Measurements from ENCODE around the gene FUS. TPM values are rescaled to one million over a fixed set of nuclear protein-coding genes. Genes with fewer than 3 reads are reported as not detected.

The FUS gene
- total and polyA plus RNA-seq, 2 donors (not counting 1 experiment from before 2014, with no cell fraction given) = 44.3 to 199 TPM

DNA sequence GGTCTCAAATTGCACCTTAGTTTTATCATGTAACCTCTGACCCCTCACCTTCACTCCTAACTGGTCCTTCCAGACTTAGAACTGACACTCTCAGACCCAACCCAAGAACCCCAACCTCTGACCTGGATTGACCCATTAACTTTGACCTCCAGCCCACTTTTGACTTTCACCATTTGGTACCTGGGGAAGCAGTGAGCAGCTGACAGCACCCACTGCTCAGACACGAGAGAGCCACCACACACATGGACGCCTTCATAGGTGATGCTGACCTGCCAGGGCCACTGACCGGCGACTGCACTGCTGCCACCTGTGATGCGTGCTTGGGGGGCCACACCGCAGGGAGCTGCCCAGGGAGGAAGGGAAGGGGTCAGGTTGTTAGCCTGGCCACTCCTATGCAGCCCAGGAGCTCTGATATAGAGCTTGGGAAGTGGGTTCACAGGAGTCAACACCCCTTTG, 46.9 kb upstream of the FUS start:
- Histone ChIP-seq H3K4me2 (ENCODE audit: extremely low read depth, insufficient read depth, low read length) (no peak overlapping the region), H3K4me1 (ENCODE audit: control insufficient read depth, extremely low read depth, insufficient read depth, low read length) (no peaks in the 10 kb centered on the region), H3K36me3 (ENCODE audit: control insufficient read depth, insufficient read depth, low read length) (peaks cover 2% of the 10 kb centered on the region), H3K27me3 (ENCODE audit: control insufficient read depth, insufficient read depth, low read length) (no peaks in the 10 kb centered on the region), H4K20me1 (ENCODE audit: control insufficient read depth, extremely low read depth, insufficient read depth, low read length) (no peaks in the 10 kb centered on the region), H3K79me2 (ENCODE audit: control insufficient read depth, insufficient read depth, low read length) (no peaks in the 10 kb centered on the region), H2AFZ (ENCODE audit: low read length) (no peak overlapping the region), H3K9me3 (ENCODE audit: control insufficient read depth, insufficient read depth, low read depth, low read length) (no peaks in the 10 kb centered on the region), H3K9ac (ENCODE audit: insufficient read depth, low read length) (no peak overlapping the region), H3K27ac (ENCODE audit: insufficient read depth, low read length) (no peak overlapping the region), H3K4me3 (replicated peaks in 1 of 4; ENCODE audit: control extremely low read depth in 1 of 4, insufficient read depth in 1 of 4, low read depth in 3 of 4, low read length in 4 of 4) (no peak overlapping the region)
- TF ChIP-seq, protein P1, sequence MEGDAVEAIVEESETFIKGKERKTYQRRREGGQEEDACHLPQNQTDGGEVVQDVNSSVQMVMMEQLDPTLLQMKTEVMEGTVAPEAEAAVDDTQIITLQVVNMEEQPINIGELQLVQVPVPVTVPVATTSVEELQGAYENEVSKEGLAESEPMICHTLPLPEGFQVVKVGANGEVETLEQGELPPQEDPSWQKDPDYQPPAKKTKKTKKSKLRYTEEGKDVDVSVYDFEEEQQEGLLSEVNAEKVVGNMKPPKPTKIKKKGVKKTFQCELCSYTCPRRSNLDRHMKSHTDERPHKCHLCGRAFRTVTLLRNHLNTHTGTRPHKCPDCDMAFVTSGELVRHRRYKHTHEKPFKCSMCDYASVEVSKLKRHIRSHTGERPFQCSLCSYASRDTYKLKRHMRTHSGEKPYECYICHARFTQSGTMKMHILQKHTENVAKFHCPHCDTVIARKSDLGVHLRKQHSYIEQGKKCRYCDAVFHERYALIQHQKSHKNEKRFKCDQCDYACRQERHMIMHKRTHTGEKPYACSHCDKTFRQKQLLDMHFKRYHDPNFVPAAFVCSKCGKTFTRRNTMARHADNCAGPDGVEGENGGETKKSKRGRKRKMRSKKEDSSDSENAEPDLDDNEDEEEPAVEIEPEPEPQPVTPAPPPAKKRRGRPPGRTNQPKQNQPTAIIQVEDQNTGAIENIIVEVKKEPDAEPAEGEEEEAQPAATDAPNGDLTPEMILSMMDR (conservative IDR thresholded peaks at IDR 0.05 in 1 of 2, IDR thresholded peaks at IDR 0.05 in 1 of 2; ENCODE audit: low read depth in 1 of 2, low read length in 2 of 2) = no peak
- no peak for TF ChIP-seq EZH2 (IDR thresholded peaks at IDR 0.05; ENCODE audit: low read length, missing control alignments)
- no peak for DNase-seq (ENCODE audit: low read depth in 2 of 2)

DNA sequence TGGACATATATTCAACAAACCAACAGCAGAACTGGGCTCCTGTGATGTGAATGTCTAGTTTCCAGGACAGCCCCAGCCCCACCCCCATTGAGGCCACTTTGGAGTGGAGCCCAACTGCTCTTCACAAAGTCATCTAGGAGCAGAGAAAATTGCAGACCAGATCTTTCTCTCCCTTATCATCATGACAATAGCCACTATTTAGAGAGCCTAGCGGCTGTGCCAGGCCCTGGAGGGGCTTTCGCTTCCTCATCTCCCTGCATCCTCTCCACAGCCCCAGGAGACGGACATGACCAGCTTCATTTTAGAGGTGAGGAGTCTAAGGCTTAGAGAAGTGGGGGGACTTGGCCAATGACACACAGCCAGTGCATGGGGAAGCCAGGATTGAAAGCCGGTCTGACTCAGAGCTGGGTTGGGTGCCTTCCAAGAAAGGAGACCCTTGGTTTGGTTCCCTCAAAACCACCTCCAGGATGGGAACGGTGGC, 45.8 kb upstream of the FUS start:
- Histone ChIP-seq H3K4me1 (ENCODE audit: control insufficient read depth, extremely low read depth, insufficient read depth, low read length) (peaks cover 2% of the 10 kb centered on the region), H3K79me2 (ENCODE audit: control insufficient read depth, insufficient read depth, low read length) (no peaks in the 10 kb centered on the region), H3K27ac (ENCODE audit: insufficient read depth, low read length) (no peak overlapping the region), H3K9me3 (ENCODE audit: control insufficient read depth, insufficient read depth, low read depth, low read length) (no peaks in the 10 kb centered on the region), H3K4me2 (ENCODE audit: extremely low read depth, insufficient read depth, low read length) (no peak overlapping the region), H3K9ac (ENCODE audit: insufficient read depth, low read length) (no peak overlapping the region), H3K27me3 (ENCODE audit: control insufficient read depth, insufficient read depth, low read length) (no peaks in the 10 kb centered on the region), H3K4me3 (replicated peaks in 1 of 4; ENCODE audit: control extremely low read depth in 1 of 4, insufficient read depth in 1 of 4, low read depth in 3 of 4, low read length in 4 of 4) (no peak overlapping the region), H3K36me3 (ENCODE audit: control insufficient read depth, insufficient read depth, low read length) (peaks cover 2% of the 10 kb centered on the region), H2AFZ (ENCODE audit: low read length) (no peak overlapping the region), H4K20me1 (ENCODE audit: control insufficient read depth, extremely low read depth, insufficient read depth, low read length) (no peaks in the 10 kb centered on the region)
- DNase-seq (ENCODE audit: low read depth in 2 of 2) = peak in 1 of 2 donors; percentile 32
- TF ChIP-seq EZH2 (IDR thresholded peaks at IDR 0.05; ENCODE audit: low read length, missing control alignments) = no peak
- TF ChIP-seq, protein P1 (conservative IDR thresholded peaks at IDR 0.05 in 1 of 2, IDR thresholded peaks at IDR 0.05 in 1 of 2; ENCODE audit: low read depth in 1 of 2, low read length in 2 of 2) = no peak

DNA sequence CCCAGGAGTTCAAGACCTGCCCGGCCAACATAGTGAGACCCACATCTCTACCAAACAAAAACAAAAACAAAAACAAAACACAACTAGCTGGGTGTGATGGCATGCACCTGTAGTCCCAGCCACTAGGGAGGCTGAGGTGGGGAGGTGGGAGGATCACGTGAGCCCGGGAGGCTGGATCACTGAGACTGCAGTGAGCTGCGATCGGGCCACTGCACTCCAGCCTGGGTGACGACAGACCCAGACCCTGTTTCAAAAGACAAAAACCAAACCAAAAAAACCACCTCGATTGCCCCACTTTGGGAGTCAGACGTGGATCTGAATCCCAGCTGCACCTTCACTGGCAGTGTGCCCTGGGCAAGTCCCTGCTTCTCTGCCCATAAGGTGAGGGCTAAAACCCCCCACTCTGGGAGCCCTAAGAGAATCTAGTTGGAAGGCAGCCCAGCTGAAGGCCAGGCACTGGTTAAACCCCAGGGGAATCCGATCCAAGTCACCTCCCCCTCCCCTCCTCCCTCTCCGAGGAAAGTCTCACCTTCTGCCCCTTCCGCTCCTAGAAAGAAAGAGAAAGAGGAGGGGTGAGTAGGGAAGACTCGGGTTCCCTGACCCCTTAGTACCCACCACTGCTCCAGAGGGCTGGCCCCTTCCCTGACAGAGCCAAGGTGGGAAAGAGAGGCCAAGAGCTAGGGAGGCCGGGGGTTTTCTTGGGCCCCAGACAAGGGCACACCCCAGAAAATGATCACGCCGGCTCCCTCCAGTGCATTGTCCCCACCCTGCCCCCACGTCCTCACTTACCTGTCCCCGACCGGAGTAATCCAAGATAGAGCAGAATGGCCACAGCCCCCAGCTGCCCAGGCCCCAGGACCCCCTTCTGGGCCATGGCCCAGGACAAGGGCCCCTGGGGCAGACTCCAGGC, 45.1 kb upstream of the FUS start:
- Histone ChIP-seq H2AFZ (ENCODE audit: low read length) (no peak overlapping the region), H4K20me1 (ENCODE audit: control insufficient read depth, extremely low read depth, insufficient read depth, low read length) (no peaks in the 10 kb centered on the region), H3K4me1 (ENCODE audit: control insufficient read depth, extremely low read depth, insufficient read depth, low read length) (peaks cover 2% of the 10 kb centered on the region), H3K4me3 (replicated peaks in 1 of 4; ENCODE audit: control extremely low read depth in 1 of 4, insufficient read depth in 1 of 4, low read depth in 3 of 4, low read length in 4 of 4) (no peak overlapping the region), H3K27ac (ENCODE audit: insufficient read depth, low read length) (no peak overlapping the region), H3K36me3 (ENCODE audit: control insufficient read depth, insufficient read depth, low read length) (peaks cover 2% of the 10 kb centered on the region), H3K4me2 (ENCODE audit: extremely low read depth, insufficient read depth, low read length) (no peak overlapping the region), H3K27me3 (ENCODE audit: control insufficient read depth, insufficient read depth, low read length) (no peaks in the 10 kb centered on the region), H3K9ac (ENCODE audit: insufficient read depth, low read length) (no peak overlapping the region), H3K9me3 (ENCODE audit: control insufficient read depth, insufficient read depth, low read depth, low read length) (no peaks in the 10 kb centered on the region), H3K79me2 (ENCODE audit: control insufficient read depth, insufficient read depth, low read length) (no peaks in the 10 kb centered on the region)
- no peak for TF ChIP-seq EZH2 (IDR thresholded peaks at IDR 0.05; ENCODE audit: low read length, missing control alignments)
- TF ChIP-seq, protein P1 (conservative IDR thresholded peaks at IDR 0.05 in 1 of 2, IDR thresholded peaks at IDR 0.05 in 1 of 2; ENCODE audit: low read depth in 1 of 2, low read length in 2 of 2) = no peak
- DNase-seq (ENCODE audit: low read depth in 2 of 2) = peak in 1 of 2 donors; percentile 8
